Stimulated activated CD8-positive, alpha-beta memory T cell treated with anti-CD3 and anti-CD28 coated beads, Interleukin-15, amount 100 ng/mL, for 48 hours (primary cell): ENCODE data around the gene KRTAP3-1.

ENCODE experiments used
- DNase-seq, 2 donors: peaks; one replicate each; pipeline ENCODE4 v3.0.0-alpha.2; 2020; ENCODE audit warnings: low read depth in 2 of 2

The KRTAP3-1 gene

GRCh38 chr17:40978575-40979151 is 30.3 kb downstream of the KRTAP3-1 start:
- no peak for DNase-seq

- no peak for DNase-seq
Observed at GRCh38 chr17:40975516-40975915, 33.4 kb downstream of the KRTAP3-1 start.

GRCh38 chr17:40974366-40974765 is 34.6 kb downstream of the KRTAP3-1 start:
- no peak for DNase-seq

- no peak for DNase-seq
Observed at GRCh38 chr17:40967582-40967981, 41.3 kb downstream of the KRTAP3-1 start.

GRCh38 chr17:40966848-40967247 is 42.1 kb downstream of the KRTAP3-1 start, which contains the start of gene KRT39:
Gene KRT39, minus strand, starts transcription at chr17:40966948. Its CDS starts 92 bp downstream, at chr17:40966856.
- no peak for DNase-seq

GRCh38 chr17:40963838-40964237 is 45.1 kb downstream of the KRTAP3-1 start:
- no peak for DNase-seq

GRCh38 chr17:40962059-40962561 is 46.8 kb downstream of the KRTAP3-1 start:
- no peak for DNase-seq

- DNase-seq = no peak
Observed at GRCh38 chr17:40961591-40961990, 47.3 kb downstream of the KRTAP3-1 start.

GRCh38 chr17:40960144-40960543 is 48.8 kb downstream of the KRTAP3-1 start:
- no peak for DNase-seq
